Measurements from ENCODE around the gene DYNC1I1.

The DYNC1I1 gene

DNA sequence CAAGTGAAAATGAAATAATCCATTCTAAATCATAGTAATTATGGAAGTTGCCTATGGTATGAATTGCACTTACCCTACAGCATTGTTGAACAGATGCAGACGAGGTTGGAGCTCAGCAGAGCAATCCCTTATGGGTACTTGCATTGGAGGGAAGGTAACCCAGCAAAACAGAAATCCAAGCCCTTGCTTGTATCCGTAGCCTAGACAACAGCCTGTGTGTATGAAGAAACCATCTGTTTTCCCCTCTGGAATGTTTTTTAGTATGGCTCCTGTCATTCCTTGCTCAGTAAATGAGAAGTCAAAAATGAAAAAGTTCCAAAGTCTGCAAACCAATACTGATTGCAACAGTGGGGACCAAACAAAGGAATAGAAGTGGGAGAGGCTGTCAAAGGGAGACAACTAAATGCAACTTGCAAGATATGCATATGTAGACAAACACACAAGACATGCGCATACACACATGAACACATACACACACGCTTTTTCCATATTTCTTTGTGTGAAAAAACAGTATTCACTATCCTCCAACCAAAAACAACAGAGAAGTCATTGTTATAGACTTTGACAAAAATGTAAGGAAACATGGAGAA is 260.8 kb downstream of the DYNC1I1 start:
- no peak for DNase-seq

DNA sequence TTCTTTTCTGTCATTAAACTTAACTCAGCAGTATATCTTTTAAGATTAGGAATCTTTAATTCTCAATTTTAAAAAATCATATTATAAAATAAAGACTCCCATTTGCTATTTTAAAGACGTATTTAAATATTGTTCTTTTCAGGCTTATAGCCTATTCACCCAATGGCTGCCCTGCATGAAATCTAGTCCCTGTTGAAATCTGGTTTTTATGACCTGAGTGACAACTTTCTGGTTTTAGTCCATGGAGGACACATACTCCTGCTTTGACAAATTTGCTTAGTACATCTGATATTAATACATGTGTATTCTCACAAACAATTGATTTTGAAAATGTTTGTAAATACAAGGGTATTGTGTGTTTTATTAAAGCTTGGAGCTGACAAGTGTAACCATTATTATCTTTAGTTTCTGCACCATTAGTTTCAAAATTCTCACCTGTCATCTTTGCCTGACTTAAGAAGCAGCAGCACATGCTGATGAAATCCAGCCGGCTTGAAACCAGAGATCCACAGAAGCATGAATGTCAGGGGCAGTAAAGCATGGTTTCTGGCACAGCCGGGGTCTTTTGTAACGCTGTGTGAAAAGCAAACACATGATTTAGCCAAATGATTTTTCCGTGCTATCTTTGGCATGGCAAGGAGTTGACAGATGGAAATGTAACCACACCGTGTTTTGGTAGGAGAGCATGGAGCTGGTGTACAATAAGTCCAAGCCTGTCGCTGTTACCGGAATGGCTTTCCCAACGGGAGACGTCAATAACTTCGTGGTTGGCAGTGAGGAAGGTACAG is 262.8 kb downstream of the DYNC1I1 start:
- no peak for DNase-seq

DNA sequence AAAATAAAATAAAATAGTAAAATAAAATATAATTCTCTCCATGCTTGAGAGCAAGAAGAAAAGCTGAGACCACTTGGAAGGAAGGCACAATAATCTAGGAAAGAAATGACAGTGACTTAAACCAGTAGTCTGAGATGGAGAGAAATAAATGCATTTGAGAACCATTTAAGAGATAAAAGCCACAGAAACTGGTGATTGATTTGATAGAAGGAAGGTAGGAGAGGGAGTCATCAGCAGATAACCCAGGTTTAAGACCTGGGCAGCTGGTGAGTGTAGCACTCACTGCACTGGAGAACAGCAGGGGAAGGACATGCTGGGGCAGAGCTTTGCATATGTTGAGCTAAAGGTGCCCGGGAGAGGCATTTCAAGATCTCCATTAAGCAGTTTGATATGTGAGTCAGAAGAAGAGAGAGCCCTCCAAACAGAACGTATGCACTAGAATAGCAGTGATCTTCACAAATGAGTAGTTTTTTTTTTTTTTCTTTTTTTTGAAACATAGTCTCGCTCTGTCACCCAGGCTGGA is 268.0 kb downstream of the DYNC1I1 start:
- no peak for DNase-seq

DNA sequence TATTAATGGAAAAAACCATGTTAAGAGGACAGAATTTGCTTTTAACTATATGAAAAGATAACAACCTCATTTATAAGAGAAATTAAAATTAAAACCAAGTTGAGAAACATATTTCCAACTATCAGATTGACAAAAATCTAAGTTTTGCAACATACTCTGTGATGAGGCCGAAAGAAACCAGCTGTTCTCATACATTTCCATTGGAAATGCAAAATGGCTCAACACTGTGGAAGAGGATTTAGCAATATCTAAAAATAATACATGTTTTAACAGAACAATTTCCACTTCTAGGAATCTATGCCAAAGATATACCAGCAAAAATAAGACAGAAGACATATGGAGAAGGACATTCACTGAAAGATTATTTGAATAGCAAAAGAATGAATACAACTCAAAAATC is 268.8 kb downstream of the DYNC1I1 start:
- peak; percentile 43 for DNase-seq

DNA sequence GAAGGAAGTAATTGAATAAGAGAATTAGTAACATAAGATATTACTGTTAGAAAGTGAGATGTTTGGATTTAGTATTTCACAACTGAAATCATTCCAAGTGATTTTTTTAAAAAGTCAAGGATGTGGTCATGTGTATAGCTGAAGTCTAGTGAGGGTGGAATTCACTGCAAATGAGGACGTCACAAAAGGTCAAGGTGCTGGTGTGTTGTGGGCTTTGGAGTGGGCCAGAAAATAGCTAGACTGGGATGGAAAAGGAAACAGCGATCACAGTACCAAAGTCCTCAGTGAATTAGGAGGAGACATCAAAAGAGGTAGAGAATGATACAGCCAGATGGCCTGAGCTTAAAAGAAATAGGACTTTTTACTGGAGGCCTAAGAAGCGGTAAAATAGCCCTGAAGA is 272.8 kb downstream of the DYNC1I1 start:
- DNase-seq: no peak

DNA sequence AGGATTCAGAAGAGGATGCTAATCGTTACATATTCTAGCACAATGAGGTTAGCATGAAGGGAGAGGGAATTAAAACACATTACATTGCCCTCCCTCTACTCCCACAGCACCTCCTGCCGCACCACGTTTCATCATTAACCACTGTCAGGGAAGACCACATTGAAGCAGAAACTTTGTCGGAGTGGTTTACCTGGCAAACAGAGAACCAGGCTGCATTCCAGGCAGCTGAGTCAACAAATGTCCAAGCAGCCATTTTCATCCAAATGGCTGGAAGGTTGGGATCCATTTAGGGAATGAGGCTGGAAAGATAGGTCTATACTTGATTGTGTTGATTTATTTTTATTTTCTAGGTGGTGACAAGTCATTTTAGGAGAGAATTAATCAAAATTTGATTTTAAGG is 273.6 kb downstream of the DYNC1I1 start:
- DNase-seq: no peak

DNA sequence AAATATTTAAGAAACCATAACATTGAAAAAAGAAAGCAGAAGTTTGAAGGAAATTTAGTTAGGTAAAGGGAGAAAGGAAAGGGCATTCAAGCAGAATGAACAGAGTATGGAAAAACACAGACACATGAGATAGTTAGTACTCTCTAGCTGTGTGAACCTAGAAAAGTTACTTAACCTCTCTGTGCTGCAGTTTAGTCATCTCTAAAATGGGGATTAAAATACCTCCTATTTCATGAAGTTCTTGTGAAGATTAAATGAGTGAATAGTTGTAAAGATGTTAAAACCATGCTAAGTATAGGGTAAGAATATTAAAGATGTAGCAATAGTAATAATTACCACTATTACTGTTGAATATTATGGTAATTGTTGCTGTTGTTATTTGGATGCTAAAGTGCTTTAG is 279.9 kb downstream of the DYNC1I1 start:
- no peak for DNase-seq

DNA sequence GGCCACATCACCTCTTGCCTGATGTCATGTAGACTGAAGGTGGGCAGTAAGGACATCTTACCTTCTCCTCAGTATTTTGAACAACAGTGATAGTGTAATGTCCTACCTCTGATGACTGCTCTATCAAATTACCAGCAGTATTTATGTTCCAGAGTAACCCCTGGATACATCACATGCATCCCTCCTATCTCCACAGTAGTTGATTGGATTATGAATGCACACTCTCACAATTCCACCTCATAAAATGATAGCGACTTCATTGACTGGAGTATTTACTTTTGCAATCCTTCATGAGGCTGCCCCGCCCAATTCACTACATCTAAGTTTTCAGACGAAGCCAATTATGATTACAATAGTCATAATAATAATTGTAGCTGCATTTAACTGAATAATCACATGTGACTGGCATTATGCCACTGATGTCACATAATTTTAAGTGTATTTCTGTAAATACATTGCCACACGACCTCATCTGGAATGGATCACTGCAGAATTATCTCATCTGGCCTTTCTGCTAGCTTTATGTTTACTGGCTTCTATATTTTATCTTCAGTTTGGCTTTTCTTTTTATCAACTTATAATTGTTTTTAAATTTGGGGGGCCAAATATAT is 280.6 kb downstream of the DYNC1I1 start:
- no peak for DNase-seq

DNA sequence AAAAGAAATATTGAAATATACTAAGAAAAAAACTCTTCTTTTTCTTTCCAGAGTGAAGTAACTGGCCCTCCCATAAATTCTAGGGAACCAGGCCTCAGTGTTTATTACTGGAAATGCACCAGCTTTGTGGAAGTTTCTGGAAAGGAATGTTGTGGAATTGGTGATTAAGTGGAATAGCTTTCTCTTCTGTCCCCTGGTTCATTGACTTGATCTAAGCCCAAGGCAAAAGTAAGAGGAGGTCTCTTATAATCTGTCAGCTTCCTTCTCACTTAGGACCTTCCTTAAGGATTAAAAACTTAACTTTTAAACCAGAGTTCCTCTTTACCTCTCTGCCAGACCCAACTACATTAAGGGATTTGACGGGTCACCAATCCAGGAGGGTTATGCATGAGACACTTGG is 283.4 kb downstream of the DYNC1I1 start:
- DNase-seq: no peak

DNA sequence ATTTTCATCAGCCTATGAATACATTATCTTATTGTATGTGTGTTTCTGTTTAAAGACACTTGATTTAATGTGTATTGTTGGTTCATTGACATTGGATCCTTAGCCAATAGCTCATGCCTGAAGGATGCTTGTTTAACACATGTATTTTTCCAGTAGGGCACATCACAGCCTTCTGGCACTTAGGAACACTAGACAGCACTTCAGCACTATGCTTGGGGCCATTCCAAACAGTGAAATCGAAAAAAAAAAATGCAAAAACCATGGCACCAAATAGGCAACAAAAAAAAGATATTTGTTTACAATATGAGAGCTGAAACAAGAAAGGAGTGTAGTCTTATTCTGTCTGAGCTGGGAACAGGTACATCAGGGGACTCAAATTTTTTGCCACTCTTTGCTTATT is 286.7 kb downstream of the DYNC1I1 start:
- no peak for DNase-seq

DNA sequence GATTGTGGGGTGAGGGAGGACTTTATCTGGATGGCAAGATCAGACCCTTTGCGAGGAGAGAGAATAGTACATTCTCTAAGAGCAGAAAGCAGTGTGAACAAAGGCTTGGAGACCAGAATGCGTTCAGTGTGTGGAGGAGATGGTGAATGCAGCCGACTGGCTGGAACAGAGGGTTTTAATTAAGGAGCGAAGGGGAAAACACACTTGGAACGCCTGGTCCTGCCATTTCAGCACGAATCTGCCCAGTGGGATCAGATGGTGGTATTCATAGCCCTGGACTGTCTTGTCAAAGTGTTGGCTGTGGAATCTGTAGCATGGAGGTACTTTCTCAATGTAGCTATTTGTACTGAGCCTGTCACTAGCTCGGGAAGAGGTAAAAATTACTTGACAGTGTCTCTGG is 288.7 kb downstream of the DYNC1I1 start:
- DNase-seq: no peak

DNA sequence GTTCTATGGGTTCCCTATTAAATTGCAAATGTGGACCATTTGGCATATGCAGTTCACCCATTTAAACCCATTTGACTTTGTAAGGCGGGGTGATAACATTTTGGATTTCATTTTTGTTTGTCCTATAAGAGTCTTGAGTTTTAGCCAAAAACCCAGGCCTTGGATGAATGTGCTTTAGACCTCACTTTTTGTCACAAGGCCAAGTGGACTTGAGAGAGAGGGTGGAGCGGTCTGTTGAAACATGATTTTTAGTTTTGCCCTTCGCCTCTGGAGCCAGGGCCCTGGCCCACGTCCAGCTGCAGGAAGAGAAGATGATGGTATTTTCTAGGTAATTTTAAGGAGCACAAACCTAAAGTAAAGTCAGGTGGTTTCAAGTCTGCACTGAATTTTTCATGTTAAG is 289.5 kb downstream of the DYNC1I1 start:
- no peak for DNase-seq

DNA sequence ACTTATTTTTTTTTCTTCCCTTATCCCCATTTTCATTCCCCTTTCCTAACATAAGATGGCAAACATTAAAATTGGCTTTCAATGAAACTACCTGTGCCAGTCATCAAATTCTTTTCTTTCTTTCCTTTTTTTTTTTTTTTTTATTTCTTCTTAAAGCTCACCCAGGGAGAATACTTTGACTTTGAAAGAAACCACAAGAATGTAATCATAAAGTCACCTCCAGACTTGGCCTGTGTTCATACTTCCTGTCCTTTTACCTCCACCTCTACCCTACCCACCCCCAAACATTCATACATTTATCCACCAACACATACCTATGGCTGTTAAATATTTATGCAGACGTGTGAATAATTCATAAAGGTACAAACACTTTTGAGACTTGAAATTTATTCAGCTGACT is 295.0 kb downstream of the DYNC1I1 start:
- no peak for DNase-seq

DNA sequence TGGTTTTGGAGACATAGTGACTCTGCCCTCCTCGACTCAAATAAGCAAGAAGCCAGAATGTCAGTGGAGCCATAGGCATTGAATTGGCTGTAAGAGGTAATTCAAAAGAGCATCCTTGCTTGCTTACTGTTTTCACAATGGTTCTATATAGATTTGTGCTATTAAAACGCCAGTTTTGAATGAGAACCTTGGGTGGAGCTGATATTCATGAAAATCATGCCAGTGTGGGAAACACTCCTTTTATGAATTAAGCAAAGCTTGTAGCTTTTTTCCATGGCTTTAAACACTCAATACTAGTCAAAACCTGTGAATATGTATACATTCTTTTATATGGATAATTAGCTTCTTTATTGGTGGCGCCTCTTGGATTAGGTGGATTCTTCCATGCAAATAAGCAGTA is 297.0 kb downstream of the DYNC1I1 start:
- DNase-seq: no peak

DNA sequence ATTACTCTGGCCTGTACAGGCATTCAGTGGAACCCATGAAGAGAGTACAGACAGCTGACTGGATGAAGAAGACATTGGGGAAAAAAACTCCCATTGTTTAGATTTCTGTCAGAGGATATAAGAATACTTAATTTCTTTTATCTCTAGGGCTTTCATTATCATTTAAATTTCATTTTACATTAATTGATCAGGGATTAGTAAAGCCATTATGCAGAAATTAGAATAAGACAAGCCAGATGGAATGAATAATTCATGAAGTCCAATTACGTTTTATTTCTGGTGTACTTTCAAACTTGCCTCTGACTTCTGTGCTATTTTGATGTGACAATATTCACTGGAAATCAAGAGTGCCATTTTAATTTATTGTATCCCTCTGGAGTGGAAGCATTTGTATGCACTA is 302.5 kb downstream of the DYNC1I1 start:
- DNase-seq: no peak

DNA sequence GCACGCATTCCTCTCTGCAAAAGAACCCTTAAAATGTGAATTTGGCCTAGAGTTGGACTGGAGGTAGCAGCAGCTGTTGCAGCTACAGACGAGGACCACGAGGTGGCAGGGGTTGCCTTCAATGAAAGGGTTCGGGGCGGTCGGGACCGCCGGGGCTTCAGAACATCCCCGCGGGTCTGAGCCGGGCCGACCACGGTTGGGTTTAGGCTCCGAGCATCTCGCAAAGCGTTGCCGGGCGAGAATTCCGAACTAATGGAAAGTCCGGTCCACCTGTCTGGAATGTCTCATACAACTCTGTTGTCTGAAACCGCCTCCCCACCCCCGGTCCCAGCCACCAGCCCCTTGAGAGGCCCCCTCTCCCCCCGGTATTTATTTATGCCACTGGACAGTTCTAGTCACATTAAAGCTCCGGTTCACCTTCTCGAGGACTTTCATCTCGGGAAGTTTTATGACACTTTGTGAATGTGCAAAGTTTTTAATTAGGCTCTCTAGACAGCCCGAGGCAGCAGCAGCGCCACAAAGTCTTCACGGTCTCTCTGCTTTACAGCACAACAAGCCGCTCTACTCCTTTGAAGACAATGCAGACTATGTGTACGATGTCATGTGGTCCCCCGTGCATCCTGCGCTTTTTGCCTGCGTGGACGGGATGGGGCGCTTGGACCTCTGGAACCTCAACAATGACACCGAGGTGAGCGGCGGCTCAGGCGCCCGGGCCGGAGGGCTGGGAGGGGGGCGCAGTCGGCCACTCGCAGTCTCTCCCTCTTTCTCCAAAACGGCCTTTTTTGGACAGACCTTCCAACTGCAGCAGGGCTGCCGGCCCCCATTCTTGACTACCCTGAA is 303.4 kb downstream of the DYNC1I1 start:
- peak; percentile 10 for DNase-seq

DNA sequence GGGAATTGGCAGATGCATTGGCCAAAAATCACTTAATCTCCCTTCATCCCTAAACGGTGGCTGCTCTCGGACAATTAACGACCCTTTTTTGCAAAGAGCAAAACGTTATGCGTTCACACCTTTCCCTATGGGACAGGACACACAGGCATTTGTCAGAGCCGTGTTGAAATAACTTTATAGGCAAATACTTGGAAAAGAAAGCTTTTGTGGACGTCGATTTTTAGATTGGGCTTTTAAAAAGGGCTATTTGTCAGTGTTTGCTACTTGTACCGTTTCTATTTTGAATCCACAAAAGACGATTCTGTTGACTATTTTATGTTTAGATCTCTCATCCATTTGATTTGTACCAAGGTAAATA is 304.0 kb downstream of the DYNC1I1 start:
- DNase-seq: no peak

DNA sequence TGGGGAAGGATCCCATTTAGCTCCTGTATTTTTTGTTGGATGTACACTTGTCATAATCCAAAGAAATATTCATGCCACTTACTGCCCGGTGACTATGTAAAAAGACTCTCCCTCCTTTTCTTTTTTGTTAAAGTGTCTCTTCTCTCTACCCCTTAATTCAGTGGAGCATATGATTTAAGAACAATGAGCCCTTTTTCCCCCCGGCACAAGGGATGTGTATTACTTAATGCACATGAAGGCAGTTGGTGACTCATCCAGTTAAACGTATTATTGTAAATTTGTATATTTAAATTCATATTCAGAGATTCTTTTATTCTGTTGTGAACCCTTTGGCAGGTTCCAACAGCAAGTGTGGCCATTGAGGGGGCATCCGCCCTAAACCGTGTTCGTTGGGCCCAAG is 307.7 kb downstream of the DYNC1I1 start:
- DNase-seq: no peak

DNA sequence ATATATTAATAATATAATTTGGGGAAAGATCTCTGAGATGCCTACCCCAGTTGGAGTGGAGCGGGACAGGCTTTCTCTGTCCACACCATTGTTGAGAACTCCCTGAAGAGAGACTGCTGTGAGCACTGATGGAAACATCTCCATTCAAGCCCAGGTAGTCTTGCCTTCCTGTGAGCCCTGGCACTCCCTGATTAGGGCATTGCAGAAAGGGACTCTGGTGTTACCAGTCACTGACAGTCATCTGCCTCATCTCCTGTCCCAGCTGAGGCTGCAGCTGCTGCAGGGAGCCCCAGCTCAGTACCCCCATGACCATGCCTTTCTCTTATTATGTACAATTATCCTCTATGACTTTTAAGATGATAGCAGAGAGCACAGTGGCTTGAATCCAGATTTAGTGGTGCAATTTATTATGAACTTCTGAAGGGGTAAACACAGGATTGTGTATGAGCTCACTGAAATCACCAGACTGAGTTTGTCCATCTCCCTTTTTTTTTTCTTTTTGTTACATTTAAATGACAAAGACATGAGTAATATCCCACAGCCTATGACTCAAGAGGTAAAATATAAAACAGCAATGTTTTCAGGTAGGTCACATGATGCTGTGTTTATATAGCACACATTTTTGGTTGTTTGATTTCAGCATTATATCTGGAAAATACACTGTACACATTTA is 312.7 kb downstream of the DYNC1I1 start:
- no peak for DNase-seq

DNA sequence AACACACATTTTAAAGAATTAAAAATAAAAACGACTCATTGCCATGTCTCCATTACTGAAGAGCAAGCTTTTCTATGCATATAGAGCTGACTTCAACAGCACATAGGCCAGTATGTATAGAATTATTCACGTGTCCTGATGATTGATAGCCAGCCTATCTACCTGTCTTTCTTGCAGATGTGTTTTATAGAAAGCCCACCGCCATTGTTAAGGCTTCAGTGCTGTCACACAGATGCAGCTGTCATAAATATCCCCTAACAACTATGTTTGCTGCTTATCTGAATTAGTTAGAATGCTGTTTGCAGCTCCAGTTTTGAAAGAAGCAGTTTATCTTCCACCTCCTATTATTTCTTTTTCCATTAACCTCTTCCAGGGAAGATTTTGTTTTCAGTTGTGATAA is 313.6 kb downstream of the DYNC1I1 start:
- DNase-seq: no peak

DNA sequence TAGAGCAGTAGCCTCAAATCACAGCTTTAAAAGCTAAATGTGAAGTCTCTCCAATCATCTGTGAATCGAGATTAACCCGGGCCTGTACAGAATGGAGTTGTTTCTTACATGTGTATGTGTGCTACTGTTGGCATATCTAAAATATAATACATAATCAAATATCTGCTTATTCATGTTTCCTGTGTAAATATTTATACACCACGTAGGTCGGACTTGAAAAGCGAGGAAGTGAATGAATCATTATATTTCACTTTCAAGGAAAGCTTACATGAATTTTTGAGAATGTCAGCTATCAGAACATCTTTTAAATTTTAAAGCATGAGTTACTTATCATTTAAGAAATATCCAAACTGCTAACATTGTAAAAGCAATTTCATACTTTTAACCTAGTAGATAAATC is 316.2 kb downstream of the DYNC1I1 start:
- DNase-seq: no peak

DNA sequence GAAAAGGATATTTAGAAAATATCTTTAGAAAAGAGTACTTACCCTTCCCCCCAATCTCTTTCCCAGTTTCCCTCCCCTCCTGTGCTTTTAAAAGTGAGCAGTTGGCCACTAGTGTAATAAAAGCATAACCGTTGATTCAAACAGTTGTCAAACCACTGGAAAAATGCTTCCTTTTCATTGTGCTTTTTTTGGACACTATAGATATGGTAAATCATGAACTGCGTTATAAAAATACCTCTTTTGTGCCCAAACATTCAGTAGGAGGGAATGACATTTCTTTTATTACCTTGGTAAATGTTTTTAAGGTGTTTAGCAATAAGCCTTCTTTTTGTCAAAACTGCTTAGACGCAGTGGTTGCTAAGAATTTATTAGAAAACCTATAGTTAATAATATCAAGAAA is 317.2 kb downstream of the DYNC1I1 start:
- no peak for DNase-seq

DNA sequence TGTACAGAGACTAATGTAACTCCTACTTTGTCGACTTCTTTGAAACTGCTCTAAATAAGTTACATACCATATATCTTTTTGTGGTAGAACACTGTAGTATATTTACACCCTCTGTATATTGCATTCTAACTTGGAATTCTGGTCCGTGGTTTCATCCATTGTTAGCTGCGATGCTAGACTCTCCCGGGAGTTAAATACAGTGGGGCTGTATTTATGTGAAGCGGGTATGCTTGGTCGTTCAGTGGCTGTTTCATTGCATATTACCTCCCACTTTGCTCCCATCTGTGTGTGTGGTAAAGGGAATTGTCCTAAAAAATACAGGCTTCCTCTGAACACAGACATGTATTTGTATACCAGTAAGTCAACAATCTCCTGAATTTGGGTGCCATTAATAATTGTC is 318.4 kb downstream of the DYNC1I1 start:
- no peak for DNase-seq

Data from MV-4-11 (cell line).